Measurements from ENCODE around the gene SP140L. TPM values are rescaled to one million over a fixed set of nuclear protein-coding genes. Genes with fewer than 3 reads are reported as not detected.

Gene SP140L
- total and polyA plus RNA-seq, 10 donors: 32.0 to 85.7 (median 59.3) TPM

- no peaks in the 10 kb centered on the region for H3K9me3 ChIP-seq
- no peak for DNase-seq
- peaks cover 0 to 66% (median 51%) of the 10 kb centered on the region in 6 donors for H3K36me3 ChIP-seq
- 77 to 95% (median 82%) methylated on average over 2 of the region's 2 CpGs for WGBS, 5 donors
- intact Hi-C loops (cut with DNase I; ENCODE audit: low total_unique reads): no loop called here
- TF ChIP-seq POLR2AphosphoS5 (IDR thresholded peaks at IDR 0.05) (no peak), POLR2A (IDR thresholded peaks at IDR 0.05) (no peak), CTCF (IDR thresholded peaks at IDR 0.05 in 8 of 11, conservative IDR thresholded peaks at IDR 0.05 in 3 of 11) (no peak)
- no peaks in the 10 kb centered on the region for H3K27me3 ChIP-seq (replicated peaks in 1 of 7)
- H3K27ac ChIP-seq: peak overlapping the region in 5 of 8 donors; percentile 40 to 94 (median 86)
- peaks cover 33 to 100% (median 82%) of the 10 kb centered on the region in 6 donors for H3K4me1 ChIP-seq
- H3K4me3 ChIP-seq: no peak overlapping the region
Observed at GRCh38 chr2:230443541-230443940, 116.5 kb downstream of the SP140L start.

- H3K27me3 ChIP-seq (replicated peaks in 1 of 7): no peaks in the 10 kb centered on the region
- no peak for DNase-seq
- no peak overlapping the region for H3K4me3 ChIP-seq
- WGBS, 5 donors: 53 to 75% (median 66%) methylated on average over 2 of the region's 2 CpGs
- peak overlapping the region in 4 of 8 donors; percentile 83 to 94 (median 86) for H3K27ac ChIP-seq
- peaks cover 0 to 73% (median 64%) of the 10 kb centered on the region in 6 donors for H3K36me3 ChIP-seq
- H3K9me3 ChIP-seq: no peaks in the 10 kb centered on the region
- intact Hi-C loops (cut with DNase I; ENCODE audit: low total_unique reads): no loop called here
- H3K4me1 ChIP-seq: peaks cover 28 to 100% (median 83%) of the 10 kb centered on the region in 6 donors
- no peak for TF ChIP-seq POLR2A (IDR thresholded peaks at IDR 0.05)
- no peak for TF ChIP-seq POLR2AphosphoS5 (IDR thresholded peaks at IDR 0.05)
- no peak for TF ChIP-seq CTCF (IDR thresholded peaks at IDR 0.05 in 8 of 11, conservative IDR thresholded peaks at IDR 0.05 in 3 of 11)
Observed at GRCh38 chr2:230444832-230445231, 117.8 kb downstream of the SP140L start.

GRCh38 chr2:230447036-230447435 is 120.0 kb downstream of the SP140L start:
- TF ChIP-seq POLR2A (IDR thresholded peaks at IDR 0.05): no peak
- no peak for TF ChIP-seq CTCF (IDR thresholded peaks at IDR 0.05 in 8 of 11, conservative IDR thresholded peaks at IDR 0.05 in 3 of 11)
- no peak for TF ChIP-seq POLR2AphosphoS5 (IDR thresholded peaks at IDR 0.05)
- DNase-seq: no peak
- WGBS, 5 donors: 82 to 86% (median 84%) methylated on average over 7 of the region's 7 CpGs
- Histone ChIP-seq H3K4me3 (no peak overlapping the region), H3K4me1 (peaks cover 16 to 100% (median 74%) of the 10 kb centered on the region in 6 donors), H3K9me3 (no peaks in the 10 kb centered on the region), H3K36me3 (peaks cover 0 to 95% (median 82%) of the 10 kb centered on the region in 6 donors), H3K27ac (peak overlapping the region; percentile 44 to 94 (median 80)), H3K27me3 (replicated peaks in 1 of 7) (no peaks in the 10 kb centered on the region)
- intact Hi-C loops (cut with DNase I; ENCODE audit: low total_unique reads): no loop called here

GRCh38 chr2:230447455-230448451 is 120.8 kb downstream of the SP140L start:
- no peak for TF ChIP-seq POLR2A (IDR thresholded peaks at IDR 0.05)
- no peak for TF ChIP-seq CTCF (IDR thresholded peaks at IDR 0.05 in 8 of 11, conservative IDR thresholded peaks at IDR 0.05 in 3 of 11)
- peak in 1 of 3 donors; percentile 67 for TF ChIP-seq POLR2AphosphoS5 (IDR thresholded peaks at IDR 0.05)
- intact Hi-C loops (cut with DNase I; ENCODE audit: low total_unique reads): no loop called here
- H3K4me3 ChIP-seq: no peak overlapping the region
- H3K27ac ChIP-seq: peak overlapping the region; percentile 60 to 94 (median 80)
- peaks cover 8 to 97% (median 68%) of the 10 kb centered on the region in 6 donors for H3K4me1 ChIP-seq
- H3K27me3 ChIP-seq (replicated peaks in 1 of 7): no peaks in the 10 kb centered on the region
- 60 to 70% (median 61%) methylated on average over 8 of the region's 8 CpGs for WGBS, 5 donors
- DNase-seq: no peak
- peaks cover 0 to 100% (median 87%) of the 10 kb centered on the region in 6 donors for H3K36me3 ChIP-seq
- peaks cover 0 to 2% (median 0%) of the 10 kb centered on the region in 8 donors for H3K9me3 ChIP-seq
